ENCODE results near the gene CHTOP.

DNA sequence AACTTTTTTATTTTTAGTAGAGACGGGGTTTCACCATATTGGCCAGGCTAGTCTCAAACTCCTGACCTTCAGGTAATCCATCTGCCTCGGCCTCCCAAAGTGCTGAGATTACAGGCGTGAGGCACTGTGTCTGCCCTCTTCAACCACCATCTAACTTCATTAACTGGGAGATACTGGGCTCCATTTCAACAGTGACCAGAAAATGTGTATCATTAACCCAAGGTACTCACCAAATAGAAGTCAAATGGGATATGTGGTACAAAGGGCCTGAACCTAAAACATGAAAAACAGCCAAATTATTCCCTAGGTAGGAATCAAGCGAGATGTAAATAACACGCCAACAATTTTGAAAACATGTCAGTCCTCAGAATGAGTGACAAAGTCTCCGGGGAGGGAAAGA, 35.7 kb downstream of the CHTOP start:
- TF ChIP-seq CTCF (IDR thresholded peaks at IDR 0.05) (no peak), POLR2A (IDR thresholded peaks at IDR 0.05; ENCODE audit: low read depth) (no peak), POLR2AphosphoS5 (IDR thresholded peaks at IDR 0.05) (no peak), EP300 (IDR thresholded peaks at IDR 0.05) (no peak)

Measured in esophagus muscularis mucosa (tissue), 4 donors.